GM15510 (cell line): ENCODE data around the gene APBB2.

ENCODE experiments used
- POLR2A ChIP-seq: IDR thresholded peaks from 3 replicates; pipeline ENCODE4 v1.6.1; 2011; ENCODE audit warnings: borderline replicate concordance; ENCODE audit not compliant: insufficient read length; ENCODE audit errors: extremely low read depth

APBB2 gene

DNA sequence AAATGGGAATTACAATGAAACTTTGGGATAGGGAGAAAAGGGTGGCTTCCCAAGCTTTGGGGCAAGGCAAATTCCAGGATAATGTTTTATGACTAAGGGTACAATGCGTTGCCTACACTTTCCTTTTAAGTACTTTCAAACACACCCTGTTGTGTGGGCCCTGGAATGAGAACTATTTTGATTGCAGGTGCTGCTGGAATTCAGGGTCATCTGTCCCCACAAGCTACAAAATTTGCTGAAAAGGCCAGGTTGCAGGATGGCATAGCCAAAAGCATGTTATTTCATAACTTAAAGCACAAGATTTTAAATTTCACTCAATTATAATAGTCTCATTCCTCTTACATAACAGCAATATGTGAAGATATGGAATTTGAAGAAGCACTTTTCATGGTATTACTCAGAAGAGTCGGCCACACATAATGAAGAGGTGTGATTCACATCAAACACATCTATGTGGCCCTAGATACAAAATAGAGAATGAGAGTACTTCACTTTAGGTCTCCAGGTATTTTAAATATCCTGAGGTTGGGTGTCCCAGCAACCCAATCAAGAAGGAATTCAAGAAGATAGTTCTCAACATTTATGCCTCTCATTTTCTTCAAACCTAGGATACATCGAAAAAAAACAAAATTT lies 89.3 kb downstream of the APBB2 start:
- no peak for TF ChIP-seq POLR2A

- TF ChIP-seq POLR2A: no peak
Measured at GRCh38 chr4:41122775-41123174, 91.6 kb downstream of the APBB2 start.

GRCh38 chr4:41122309-41122708 lies 92.0 kb downstream of the APBB2 start:
- TF ChIP-seq POLR2A: no peak

DNA sequence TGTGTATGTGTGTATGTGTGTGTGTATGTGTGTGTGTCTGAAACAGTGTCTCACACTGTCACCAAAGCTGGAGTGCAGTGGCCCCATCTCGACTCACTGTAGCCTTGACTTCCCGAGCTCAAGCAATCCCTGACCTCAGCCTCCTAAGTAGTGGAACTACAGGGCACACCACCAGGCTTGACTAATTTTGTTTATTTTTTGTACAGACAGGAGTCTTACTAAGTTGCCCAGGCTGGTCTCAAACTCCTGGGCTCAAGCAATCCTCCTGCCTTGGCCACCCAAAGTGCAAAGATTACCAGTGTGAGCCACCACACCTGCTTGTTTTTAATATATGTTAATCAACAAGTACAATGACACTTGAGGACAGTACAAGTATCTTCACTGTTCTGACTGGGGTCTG lies 92.4 kb downstream of the APBB2 start:
- no peak for TF ChIP-seq POLR2A

GRCh38 chr4:41120297-41121217 lies 93.8 kb downstream of the APBB2 start:
- no peak for TF ChIP-seq POLR2A

DNA sequence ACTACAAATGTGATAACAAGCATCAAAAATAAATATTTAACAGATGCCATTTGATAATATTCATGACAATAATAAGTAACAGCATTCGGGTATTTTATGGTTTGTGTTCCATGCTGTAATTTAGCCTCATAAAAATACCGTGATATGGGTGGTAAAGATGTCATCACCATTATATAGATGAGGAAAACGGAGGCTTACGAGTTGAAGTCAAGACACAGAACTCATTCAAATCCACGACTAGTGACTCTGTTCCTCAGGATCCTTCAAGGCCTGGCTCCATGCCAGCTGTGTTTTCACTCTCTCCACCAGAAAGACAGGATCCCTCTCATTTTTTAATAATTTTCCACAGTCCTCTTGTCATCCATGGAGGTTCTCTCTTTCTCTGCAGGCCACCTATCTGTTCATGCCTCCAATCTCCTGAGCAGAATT lies 94.5 kb downstream of the APBB2 start:
- TF ChIP-seq POLR2A: no peak

DNA sequence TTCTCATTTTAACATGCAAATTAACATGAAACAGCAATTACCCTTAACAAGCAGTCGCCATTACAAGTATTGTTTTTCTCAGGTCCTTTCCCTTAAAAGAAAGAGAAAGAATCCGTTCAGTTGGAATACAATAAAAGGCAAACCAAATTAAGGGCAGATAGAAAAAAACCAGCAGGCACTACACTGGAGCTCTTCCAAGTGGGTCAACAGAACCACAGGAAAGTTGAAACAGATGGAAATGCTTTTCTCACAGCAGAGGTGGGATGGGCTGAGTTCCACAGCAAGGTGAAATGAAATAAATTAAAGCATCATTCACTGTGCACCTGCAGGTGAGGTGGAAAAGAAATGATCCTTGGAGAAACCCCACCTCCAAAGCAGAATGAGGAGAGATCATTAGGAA lies 102.6 kb downstream of the APBB2 start:
- TF ChIP-seq POLR2A: no peak

- TF ChIP-seq POLR2A: no peak
Measured at GRCh38 chr4:41110050-41110449, 104.3 kb downstream of the APBB2 start.

GRCh38 chr4:41108481-41108880 lies 105.9 kb downstream of the APBB2 start:
- no peak for TF ChIP-seq POLR2A

GRCh38 chr4:41106694-41107419 lies 107.5 kb downstream of the APBB2 start:
- TF ChIP-seq POLR2A: no peak

DNA sequence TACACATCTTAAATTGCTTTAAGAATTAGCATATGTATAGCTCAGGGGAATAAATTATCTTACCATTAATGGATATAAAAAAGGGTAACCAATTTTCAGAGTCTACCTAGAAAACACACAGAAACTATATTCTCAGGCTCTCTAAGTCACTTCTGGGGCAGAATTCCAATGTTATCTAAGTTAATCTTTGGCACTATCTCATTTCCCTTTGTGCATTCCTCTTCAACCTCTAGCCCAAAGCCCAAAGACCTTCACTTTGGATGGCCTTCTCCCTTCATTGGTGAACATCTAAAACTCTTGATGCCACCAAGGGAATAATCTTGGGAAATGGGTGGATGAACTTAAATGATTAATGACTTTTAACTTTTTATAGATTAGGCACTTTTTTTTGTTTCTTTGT lies 108.3 kb downstream of the APBB2 start:
- no peak for TF ChIP-seq POLR2A

- no peak for TF ChIP-seq POLR2A
Measured at GRCh38 chr4:41104155-41104554, 110.2 kb downstream of the APBB2 start.

DNA sequence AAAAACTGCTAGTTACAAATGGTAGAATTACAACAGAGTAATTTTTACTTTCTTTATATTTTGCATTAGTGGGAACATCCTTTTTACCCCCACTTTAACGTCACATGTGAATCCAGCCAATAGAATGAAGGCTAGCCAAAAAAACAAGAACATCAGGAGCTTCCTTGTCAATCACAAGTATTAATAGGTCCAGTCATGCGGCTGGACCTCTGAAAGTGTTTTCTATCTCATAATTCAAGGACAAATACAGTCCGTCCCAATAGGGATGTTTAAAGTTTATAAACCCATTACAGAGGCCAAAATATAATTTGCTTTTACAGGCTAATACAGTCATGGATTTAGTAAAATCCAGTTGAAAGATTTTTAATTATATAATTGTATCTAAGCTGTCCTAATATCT lies 110.7 kb downstream of the APBB2 start:
- TF ChIP-seq POLR2A: no peak

DNA sequence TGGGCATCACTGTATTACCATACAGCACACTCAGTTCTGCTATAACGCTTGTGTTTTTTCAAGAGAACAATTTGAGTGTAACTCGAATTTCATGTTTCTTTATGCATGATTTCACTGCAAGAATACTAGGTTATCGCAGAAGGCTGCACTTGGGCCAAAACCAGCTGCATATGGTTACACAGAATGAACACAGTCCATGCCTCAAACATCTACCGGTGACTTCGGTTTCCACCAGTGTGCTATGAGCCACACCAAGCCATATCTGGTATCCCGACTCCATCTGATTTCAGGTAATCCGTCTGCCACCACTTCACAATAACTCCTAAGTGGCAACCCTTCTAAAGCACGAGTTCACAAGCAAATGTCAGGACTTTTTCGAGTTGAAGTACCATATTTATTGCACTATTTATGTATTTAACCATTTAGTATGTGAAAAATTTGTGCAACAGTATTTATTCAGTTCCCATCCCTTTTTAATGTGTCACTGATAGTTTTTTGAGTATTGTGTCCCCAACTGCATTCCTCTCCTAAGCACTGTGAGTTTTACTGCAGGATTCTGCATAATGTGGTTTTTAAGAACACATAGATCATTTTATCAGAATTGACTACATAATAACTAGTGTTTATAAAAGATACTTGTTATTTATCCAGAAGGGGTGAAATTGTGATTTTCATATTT lies 111.8 kb downstream of the APBB2 start:
- TF ChIP-seq POLR2A: no peak
